GM04504 (cell line): ENCODE results near the gene PER3.
A peak's percentile ranks its signal among the peaks of the same experiment; 100 is the strongest.

ENCODE experiments used
- DNase-seq: peaks from one replicate; pipeline ENCODE4 v3.0.0-alpha.2; 2012; ENCODE audit warnings: low read depth

The PER3 gene

DNA sequence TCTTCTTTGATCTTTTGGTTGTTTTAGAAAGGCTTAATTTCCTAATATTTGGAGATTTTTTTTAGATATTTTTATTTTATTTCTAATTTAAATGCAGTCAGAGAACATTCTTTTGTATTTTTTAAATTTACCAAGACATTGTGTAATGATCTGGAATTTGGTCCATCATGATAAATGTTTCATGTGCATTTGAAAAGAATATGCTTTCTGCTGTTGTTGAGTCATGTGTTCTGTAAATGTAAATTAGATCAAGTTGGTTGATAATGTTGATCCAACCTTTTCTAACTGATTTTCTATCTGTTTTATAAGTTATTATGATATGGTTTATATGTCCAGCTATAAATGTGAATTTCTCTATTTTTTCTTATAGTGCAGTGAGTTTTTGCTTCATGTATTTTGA lies 48.9 kb downstream of the PER3 start:
- DNase-seq: no peak

DNA sequence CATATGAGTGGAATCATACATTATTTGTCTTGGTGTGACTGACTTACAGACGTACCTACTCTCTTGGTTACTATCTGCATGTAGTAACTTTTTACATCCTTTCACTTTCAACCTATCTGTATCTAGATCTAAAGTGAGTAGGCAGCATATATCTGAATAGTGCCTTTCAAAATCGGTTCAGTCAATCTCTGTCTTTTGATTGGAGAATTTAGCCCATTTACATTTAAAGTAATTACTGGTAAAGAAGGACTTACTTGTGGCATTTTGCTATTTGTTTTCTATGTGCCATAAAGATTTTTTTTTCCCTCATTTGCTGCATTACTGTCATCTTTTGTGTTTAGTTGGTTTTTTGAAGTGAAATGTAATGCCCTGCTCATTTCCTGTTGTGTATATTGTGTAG lies 54.6 kb downstream of the PER3 start:
- DNase-seq: no peak

GRCh38 chr1:7839526-7839925 lies 55.4 kb downstream of the PER3 start:
- DNase-seq: no peak

DNA sequence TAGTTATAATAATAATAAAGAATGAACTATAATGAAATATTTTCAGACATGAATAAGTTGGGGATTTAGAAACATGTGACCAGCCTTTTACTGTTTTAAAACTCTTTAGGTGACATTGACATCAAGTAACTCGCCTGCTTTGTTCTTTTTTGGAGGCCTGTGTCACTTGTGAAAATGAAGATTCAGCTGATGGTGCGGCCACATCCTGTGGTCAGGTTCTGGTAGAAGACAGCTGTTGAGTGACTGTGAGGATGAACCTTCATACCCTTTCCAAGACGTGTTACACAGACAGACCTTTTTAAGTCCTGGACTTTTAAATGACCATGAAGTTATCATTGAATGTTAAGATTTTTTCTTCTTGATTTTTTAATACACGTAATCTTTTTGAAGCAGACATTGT lies 58.4 kb downstream of the PER3 start:
- DNase-seq: no peak

- DNase-seq: no peak
These were observed 61.7 kb downstream of the PER3 start for GRCh38 chr1:7845761-7846160.

DNA sequence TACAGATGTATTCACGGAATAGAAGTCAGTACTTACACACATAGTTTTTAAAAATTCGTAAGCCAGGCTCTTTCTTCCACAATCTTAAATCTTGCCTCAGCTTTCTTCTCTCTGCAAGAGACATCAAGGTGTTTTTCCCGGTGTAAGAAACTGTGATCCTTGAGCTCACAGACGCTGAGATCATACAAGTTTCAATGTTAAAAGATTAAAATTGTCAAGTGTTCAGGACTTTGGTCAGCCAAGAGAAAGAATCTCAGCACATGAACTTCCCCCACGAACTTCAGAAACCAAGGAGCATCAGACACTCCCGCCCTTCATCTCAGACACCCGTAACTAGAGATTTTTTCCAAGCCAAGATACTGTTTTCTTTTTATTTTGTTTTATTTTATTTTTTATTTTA lies 62.6 kb downstream of the PER3 start:
- no peak for DNase-seq

- DNase-seq: peak; percentile 66
These were observed 63.5 kb downstream of the PER3 start for GRCh38 chr1:7847599-7847998.

- no peak for DNase-seq
These were observed 66.7 kb downstream of the PER3 start for GRCh38 chr1:7850786-7851185.

GRCh38 chr1:7852804-7853683 lies 69.0 kb downstream of the PER3 start, which contains the start of gene UTS2:
UTS2 (minus strand) TSS chr1:7853065; CDS start chr1:7853003, 62 bp downstream.
- DNase-seq: no peak

- DNase-seq: no peak
These were observed 69.6 kb downstream of the PER3 start for GRCh38 chr1:7853684-7854026.

- no peak for DNase-seq
These were observed 72.3 kb downstream of the PER3 start for GRCh38 chr1:7856345-7856744.

GRCh38 chr1:7857000-7857399 lies 72.9 kb downstream of the PER3 start:
- no peak for DNase-seq

DNA sequence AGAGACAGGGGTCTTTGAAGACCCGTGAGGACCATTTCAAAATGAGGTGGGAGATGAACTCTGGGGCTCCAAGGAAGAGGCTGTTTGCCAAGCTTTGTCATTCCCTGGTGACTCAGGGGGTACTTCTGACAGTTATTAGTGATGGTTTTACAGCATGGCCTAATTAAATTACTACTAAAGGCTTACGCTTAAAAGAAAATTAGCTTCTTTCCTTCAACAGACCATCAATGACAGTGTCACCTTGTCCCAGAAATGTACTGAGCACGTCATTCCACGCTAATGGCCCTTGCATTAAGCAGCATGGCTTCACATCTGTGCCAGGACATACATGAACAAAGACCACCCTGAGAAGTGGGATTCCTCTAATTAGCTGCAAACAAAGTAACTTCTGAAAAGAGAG lies 73.9 kb downstream of the PER3 start:
- no peak for DNase-seq

GRCh38 chr1:7859406-7859805 lies 75.3 kb downstream of the PER3 start:
- DNase-seq: no peak

DNA sequence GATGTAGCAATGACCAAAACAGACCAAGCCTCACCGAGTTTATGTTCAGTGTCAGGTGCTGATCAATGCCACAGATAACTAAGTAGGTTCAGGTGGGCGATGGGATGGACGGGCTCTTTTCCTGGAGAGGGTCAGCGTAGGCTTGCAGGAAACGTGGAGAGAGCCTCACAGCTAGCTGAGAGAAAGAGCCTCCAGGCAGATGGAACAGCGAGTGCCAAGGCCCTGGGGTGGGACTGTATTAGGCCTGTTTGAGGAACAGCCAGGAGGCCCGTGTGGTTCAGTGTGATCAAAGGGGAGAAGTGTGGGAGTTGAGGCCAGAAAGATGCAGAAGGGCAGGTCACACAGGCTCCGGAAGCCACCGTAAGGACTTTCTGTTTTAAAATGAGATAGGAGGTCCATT lies 76.0 kb downstream of the PER3 start:
- no peak for DNase-seq

DNA sequence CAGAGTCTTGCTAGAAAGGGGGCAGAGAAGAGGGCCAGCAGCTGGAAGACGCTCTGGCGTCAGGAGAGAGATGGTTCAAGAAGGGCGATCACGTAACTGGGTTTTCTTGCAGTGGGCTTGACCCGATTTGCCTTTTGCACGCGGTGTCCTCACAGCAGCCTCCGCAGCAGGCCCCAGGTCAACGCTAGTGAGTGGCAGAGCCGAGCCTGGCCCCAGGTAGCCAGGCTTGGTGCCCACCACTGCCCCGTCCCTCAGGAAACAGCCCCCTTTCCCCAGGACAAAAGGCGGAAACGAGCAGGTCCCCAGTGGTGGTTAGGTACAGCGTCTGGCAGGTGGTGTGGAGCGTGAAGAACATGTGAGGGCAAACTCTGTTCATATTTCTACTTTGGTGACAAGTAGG lies 77.4 kb downstream of the PER3 start:
- DNase-seq: no peak

- DNase-seq: no peak
These were observed 78.3 kb downstream of the PER3 start for GRCh38 chr1:7862211-7863060.

DNA sequence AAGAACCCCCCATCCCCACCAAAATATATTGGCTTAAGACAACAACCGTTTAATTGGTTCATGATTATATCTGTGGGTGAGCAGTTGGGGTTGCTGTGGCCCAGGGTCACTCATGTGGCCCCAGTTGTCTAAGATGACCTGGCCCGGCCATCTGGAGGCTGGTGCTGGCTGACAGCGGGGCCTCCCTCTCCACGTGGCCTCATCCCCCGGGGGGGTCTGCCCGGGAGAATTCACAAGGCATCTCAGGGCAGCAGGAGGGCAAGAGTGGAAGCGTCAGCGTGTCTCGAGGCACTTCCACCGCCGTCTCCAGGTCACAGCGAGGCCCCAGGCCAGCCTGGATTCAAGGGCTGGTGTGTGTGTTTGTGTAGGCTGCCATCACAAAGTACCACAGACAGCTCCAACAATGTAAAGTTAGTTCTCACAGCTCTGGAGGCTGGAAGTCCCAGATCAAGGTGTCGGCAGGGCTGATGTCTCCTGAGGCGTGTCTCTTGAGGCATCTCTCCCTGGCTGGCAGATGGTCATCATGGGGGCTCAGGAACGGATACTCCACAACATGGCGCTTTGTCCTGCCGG lies 79.8 kb downstream of the PER3 start:
- DNase-seq: no peak

DNA sequence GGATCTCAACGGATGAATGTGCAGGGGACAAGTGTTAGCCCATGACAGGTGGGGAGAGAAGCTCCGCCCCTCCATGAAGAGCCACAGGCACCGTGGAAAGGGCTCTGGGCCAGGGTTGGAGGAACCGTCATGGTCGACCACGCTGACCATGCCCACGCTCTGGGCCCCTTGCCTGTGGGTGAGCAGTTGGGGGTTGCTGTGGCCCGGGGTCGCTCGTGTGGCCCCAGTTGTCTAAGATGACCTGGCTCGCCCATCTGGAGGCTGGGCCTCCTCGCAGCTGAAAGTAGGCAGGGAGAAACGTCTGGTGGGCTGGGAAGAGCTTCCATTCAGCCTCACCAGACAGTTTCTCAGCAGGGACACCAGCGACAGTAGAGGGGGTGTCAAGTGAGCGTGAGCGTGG lies 81.9 kb downstream of the PER3 start:
- no peak for DNase-seq

DNA sequence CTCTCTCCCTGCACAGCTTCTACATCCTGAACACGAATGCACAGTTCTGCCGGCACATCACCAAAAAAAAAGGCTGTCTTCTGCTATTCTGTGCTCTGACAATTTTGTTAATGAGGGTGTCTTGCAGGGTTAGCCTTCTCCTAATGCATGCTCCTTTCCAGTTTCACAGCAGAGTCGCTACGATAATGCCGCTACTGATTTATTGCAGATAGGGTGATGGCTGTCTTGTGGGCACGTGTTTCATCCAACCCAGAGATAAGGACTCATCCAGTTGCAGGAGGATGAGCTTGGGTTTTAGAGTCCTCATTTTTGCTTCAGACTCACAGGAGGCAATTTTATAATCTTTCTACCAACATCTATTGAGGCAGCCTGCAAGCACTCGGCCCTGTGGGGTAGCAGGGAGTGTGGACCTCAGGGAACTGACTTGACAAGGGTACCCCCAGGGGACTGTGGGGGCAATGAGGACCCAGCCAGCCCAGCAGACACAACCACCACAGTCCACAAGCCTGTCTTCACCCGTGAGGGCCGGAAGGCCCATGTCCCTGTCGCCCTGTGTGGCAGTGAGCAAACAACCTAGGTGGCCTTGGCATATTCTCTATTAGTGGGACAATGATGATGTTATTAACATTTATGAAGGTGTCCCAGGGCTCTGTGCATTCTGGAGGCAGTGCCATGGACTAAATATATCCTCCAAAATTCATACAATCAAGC lies 84.1 kb downstream of the PER3 start:
- DNase-seq: no peak

- no peak for DNase-seq
These were observed 85.2 kb downstream of the PER3 start for GRCh38 chr1:7869136-7869920.
